Spleen (tissue), 11 donors: Measurements from ENCODE around the gene NIBAN1. TPM values are rescaled to one million over a fixed set of nuclear protein-coding genes. Genes with fewer than 3 reads are reported as not detected.

Experiments used
- DNase-seq: peaks from one replicate; pipeline ENCODE4 v3.0.0-alpha.2; 2020
- H3K27ac ChIP-seq, 8 donors: fragments of 200-600 bp; sonication (generic) in 7 of 8; 1 replicate in 4 of 8; 2 replicates in 4 of 8; pipeline versions ENCODE4 v1.5.0 to v1.8.0; 2016 to 2021; ENCODE audit warnings: inconsistent platforms in 4 of 8, mild to moderate bottlenecking in 4 of 8, moderate library complexity in 1 of 8
- H3K27me3 ChIP-seq, 7 donors: fragments of 200-600 bp; sonication (generic) in 6 of 7; replicated peaks in 1 of 7; 1 replicate in 4 of 7; 2 replicates in 3 of 7; pipeline versions ENCODE4 v1.5.0 to v1.8.0; 2016 to 2021; ENCODE audit warnings: inconsistent platforms in 3 of 7, mild to moderate bottlenecking in 1 of 7
- H3K36me3 ChIP-seq, 6 donors: fragments of 200-600 bp; sonication (generic) in 5 of 6; 1 replicate in 4 of 6; 2 replicates in 2 of 6; pipeline versions ENCODE4 v1.5.0 to v1.8.0; 2016 to 2021; ENCODE audit warnings: inconsistent platforms in 2 of 6
- H3K4me1 ChIP-seq, 6 donors: fragments of 200-600 bp; sonication (generic) in 5 of 6; 1 replicate in 3 of 6; 2 replicates in 3 of 6; pipeline versions ENCODE4 v1.5.0 to v1.8.0; 2016 to 2021; ENCODE audit warnings: inconsistent platforms in 3 of 6
- H3K4me3 ChIP-seq, 8 donors: fragments of 200-600 bp; sonication (generic) in 7 of 8; 1 replicate in 4 of 8; 2 replicates in 4 of 8; pipeline versions ENCODE4 v1.5.0 to v1.8.0; 2016 to 2021; ENCODE audit warnings: inconsistent platforms in 4 of 8, mild to moderate bottlenecking in 4 of 8, moderate library complexity in 2 of 8
- H3K9me3 ChIP-seq, 8 donors: fragments of 200-600 bp; sonication (generic) in 7 of 8; 1 replicate in 4 of 8; 2 replicates in 4 of 8; pipeline versions ENCODE4 v1.5.0 to v1.8.0; 2016 to 2021; ENCODE audit warnings: inconsistent platforms in 4 of 8
- POLR2A ChIP-seq, 3 donors: fragments of 450-650 bp; IDR thresholded peaks; one replicate each; pipeline ENCODE4 v1.5.1; 2017; ENCODE audit warnings: antibody characterized with exemption in 3 of 3, mild to moderate bottlenecking in 1 of 3
- POLR2AphosphoS5 ChIP-seq, 3 donors: sonication (generic); formaldehyde crosslinking; IDR thresholded peaks; one replicate each; pipeline ENCODE4 v1.5.1; 2017; ENCODE audit warnings: antibody characterized with exemption in 3 of 3
- WGBS, 5 donors: extraction: QIAGEN DNeasy Blood & Tissue Kit in 3 of 5; methylation state at CpG; one replicate each; pipeline versions ENCODE4 v1.1.5 to v1.1.7; 2013 to 2018; 5-methylcytosine and 5-hydroxymethylcytosine counted together
- intact Hi-C: fragments of 100-400 bp; cut with DNase I; formaldehyde crosslinking; loops from one replicate; pipeline ENCODE4 v1.15.0; 2023; ENCODE audit warnings: low total_unique reads
- polyA plus RNA-seq, 3 donors: library from polyadenylated mRNA; stranded (reverse); fragments of 200-250 nt; gene quantifications; one replicate each; pipeline ENCODE4 v1.2.1, GENCODE V29; 2013
- total RNA-seq, 7 donors: library from RNA; depleted of rRNA in 3 of 7; stranded (reverse); fragments of >200 nt in 3 of 7; fragmentation: NEBNext Ultra II Directional in 4 of 7; extraction: Animal tissue kit (Norgen Biotek cat#: 25700) in 4 of 7; gene quantifications; one replicate each; pipeline versions ENCODE4 v1.1.0 to v1.2.1, GENCODE V29; 2016 to 2021
- TF ChIP-seq, protein P1 (sequence below), 11 experiments: fragments of 200-600 bp in 7 of 11; fragments of 450-650 bp in 4 of 11; sonication (generic) in 4 of 11; IDR thresholded peaks in 8 of 11; conservative IDR thresholded peaks in 3 of 11; 1 replicate in 7 of 11; 2 replicates in 4 of 11; pipeline versions ENCODE4 v1.4.0 to v1.8.0; 2016 to 2021; ENCODE audit warnings: antibody characterized with exemption in 11 of 11, inconsistent platforms in 4 of 11, mild to moderate bottlenecking in 1 of 11
- donor health status: healthy with polysubstance abuse.
- donor health status: DM: no; HTN: no; CAD: no; lungs with moderate emphysema.
- donor health status: DM: no; HTN: no; CAD: no.
- donor health status: Bipolar disorder and iron deficiency.
- donor health status: healthy.
- donor health status: DM: no; HTN: no; CAD: no.
- donor health status: DM: yes; HTN: yes; CAD: no.

The NIBAN1 gene
- total and polyA plus RNA-seq, 10 donors, result 2.3 to 116 (median 37.5) TPM

DNA sequence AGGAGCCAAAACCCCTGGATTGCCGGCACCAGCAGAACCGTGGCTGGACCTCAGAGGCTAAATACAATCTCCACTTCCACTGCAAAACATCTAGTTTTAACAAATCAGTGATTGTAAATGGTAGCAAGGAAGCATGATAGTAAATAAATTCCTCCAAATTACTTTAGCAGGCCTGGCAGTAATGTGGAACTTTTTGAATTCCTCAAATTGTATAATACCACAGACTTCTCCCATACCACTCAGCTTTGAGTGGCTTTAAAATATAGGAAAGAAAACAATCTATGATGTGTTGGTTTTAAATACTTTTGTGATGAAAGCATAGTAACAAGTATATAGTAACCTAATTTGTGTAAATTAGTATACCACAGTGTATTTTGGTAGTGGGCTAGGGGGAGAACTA is 34.1 kb downstream of the NIBAN1 start:
- Histone ChIP-seq H3K27ac (no peak overlapping the region), H3K4me1 (peaks cover 0 to 28% (median 5%) of the 10 kb centered on the region in 6 donors), H3K27me3 (no peaks in the 10 kb centered on the region), H3K4me3 (no peak overlapping the region), H3K9me3 (no peaks in the 10 kb centered on the region), H3K36me3 (peaks cover 0 to 6% (median 0%) of the 10 kb centered on the region in 6 donors)
- TF ChIP-seq POLR2AphosphoS5 (IDR thresholded peaks at IDR 0.05) (no peak), POLR2A (IDR thresholded peaks at IDR 0.05) (no peak)
- TF ChIP-seq, protein P1, sequence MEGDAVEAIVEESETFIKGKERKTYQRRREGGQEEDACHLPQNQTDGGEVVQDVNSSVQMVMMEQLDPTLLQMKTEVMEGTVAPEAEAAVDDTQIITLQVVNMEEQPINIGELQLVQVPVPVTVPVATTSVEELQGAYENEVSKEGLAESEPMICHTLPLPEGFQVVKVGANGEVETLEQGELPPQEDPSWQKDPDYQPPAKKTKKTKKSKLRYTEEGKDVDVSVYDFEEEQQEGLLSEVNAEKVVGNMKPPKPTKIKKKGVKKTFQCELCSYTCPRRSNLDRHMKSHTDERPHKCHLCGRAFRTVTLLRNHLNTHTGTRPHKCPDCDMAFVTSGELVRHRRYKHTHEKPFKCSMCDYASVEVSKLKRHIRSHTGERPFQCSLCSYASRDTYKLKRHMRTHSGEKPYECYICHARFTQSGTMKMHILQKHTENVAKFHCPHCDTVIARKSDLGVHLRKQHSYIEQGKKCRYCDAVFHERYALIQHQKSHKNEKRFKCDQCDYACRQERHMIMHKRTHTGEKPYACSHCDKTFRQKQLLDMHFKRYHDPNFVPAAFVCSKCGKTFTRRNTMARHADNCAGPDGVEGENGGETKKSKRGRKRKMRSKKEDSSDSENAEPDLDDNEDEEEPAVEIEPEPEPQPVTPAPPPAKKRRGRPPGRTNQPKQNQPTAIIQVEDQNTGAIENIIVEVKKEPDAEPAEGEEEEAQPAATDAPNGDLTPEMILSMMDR (IDR thresholded peaks at IDR 0.05 in 8 of 11, conservative IDR thresholded peaks at IDR 0.05 in 3 of 11), result no peak
- 86 to 98% (median 94%) methylated on average over 2 of the region's 2 CpGs for WGBS, 5 donors
- intact Hi-C loops, result no loop called here
- DNase-seq, result no peak

DNA sequence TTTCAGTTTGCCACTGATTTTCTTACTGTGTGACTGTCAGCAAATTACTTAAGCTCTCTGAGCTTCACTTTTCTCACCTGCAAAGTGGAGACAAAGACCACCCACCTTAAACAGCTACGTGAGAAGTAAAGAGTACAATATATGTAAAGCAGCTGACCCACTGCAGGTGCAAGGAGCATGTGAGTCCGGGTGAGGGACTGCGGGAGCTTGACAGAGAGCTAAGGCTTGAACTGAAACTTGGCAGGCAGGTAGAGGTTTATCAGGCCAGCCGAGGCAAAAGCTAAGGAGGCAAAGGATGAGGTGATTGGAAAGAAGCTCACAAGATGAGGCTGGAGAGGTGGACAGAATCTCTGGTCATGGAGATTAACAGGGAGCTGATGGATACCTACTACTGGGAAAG is 36.6 kb downstream of the NIBAN1 start:
- peaks cover 0 to 18% (median 0%) of the 10 kb centered on the region in 6 donors for H3K4me1 ChIP-seq
- intact Hi-C loops, result no loop called here

DNA sequence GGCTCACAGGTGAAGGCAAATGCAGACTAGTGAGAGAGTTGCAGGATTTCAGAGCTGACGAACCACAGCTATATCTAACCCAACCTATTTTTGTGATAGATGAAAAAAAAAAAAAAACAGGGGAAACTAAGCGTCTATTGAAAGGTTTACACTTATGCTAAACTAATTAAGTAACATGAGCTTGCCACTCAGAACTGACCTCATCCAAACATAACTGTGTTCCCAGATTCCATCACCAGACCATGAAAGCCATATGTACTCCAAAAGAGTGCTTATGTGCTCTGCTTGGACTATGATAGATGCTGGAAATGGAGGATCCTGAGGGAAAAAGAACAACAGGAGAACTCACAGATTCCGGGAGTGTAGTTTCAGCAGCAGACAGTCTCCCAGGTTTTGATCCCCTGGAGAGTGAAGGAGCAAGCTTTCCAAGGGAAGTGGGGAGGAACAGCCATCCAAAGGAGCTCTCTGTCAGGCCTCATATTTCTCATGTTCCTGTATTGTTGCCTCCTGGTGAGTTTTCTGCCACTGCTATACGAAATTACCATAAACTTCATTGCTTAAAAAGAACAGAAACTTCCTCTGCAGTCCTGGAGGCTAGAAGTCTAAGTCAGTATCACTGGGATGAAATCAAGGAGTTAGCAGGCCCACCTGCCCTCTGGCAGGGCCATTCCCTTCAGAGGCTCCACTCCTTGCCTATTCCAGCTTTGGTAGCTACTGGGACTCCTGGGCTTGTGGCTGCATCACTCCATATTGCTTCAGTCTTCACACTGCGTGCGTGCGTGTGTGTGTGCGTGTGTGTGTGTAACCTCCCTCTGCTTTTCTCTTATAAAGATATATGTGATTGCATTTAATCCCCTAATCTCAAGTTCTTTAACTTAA is 38.1 kb downstream of the NIBAN1 start:
- Histone ChIP-seq H3K4me3 (no peak overlapping the region), H3K9me3 (no peaks in the 10 kb centered on the region), H3K4me1 (peaks cover 0 to 15% (median 0%) of the 10 kb centered on the region in 6 donors), H3K36me3 (peaks cover 0 to 6% (median 0%) of the 10 kb centered on the region in 6 donors), H3K27me3 (no peaks in the 10 kb centered on the region), H3K27ac (no peak overlapping the region)
- WGBS, 5 donors, result 87 to 96% (median 92%) methylated on average over 8 of the region's 8 CpGs
- TF ChIP-seq, protein P1 (IDR thresholded peaks at IDR 0.05 in 8 of 11, conservative IDR thresholded peaks at IDR 0.05 in 3 of 11), result no peak
- TF ChIP-seq POLR2A (IDR thresholded peaks at IDR 0.05) (no peak), POLR2AphosphoS5 (IDR thresholded peaks at IDR 0.05) (no peak)
- intact Hi-C loops, result no loop called here
- no peak for DNase-seq

More for the DNA sequence above, 36.6 kb downstream of the NIBAN1 start:
- TF ChIP-seq, protein P1 (IDR thresholded peaks at IDR 0.05 in 8 of 11, conservative IDR thresholded peaks at IDR 0.05 in 3 of 11), result no peak
- TF ChIP-seq POLR2A (IDR thresholded peaks at IDR 0.05), result no peak
- no peak for TF ChIP-seq POLR2AphosphoS5 (IDR thresholded peaks at IDR 0.05)
- Histone ChIP-seq H3K36me3 (peaks cover 0 to 6% (median 0%) of the 10 kb centered on the region in 6 donors), H3K4me3 (no peak overlapping the region), H3K27me3 (no peaks in the 10 kb centered on the region), H3K27ac (no peak overlapping the region), H3K9me3 (no peaks in the 10 kb centered on the region)
- WGBS, 5 donors, result 86 to 91% (median 88%) methylated on average over 4 of the region's 4 CpGs
- no peak for DNase-seq

DNA sequence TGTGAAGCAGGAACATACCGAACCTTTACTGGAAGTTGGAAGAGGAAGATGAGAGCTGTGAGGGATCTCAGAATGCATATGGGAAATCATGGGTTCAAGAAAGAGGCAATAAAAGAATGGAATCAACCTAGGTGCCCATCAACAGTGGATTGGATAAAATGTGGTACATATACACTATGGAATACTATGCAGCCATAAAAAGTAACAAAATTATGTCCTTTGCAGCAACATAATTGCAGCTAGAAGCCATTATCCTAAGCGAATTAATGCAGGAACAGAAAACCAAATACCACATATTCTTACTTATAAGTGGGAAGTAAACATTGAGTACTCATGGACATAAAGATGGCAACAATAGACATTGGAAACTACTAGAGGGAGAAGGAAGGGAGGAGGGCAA is 40.4 kb downstream of the NIBAN1 start:
- DNase-seq, result no peak
- no peak overlapping the region for H3K4me3 ChIP-seq
- intact Hi-C loops, result no loop called here
- no peaks in the 10 kb centered on the region for H3K9me3 ChIP-seq
- H3K4me1 ChIP-seq, result peaks cover 0 to 12% (median 0%) of the 10 kb centered on the region in 6 donors
- TF ChIP-seq POLR2AphosphoS5 (IDR thresholded peaks at IDR 0.05), result no peak
- no peak for TF ChIP-seq POLR2A (IDR thresholded peaks at IDR 0.05)
- TF ChIP-seq, protein P1 (IDR thresholded peaks at IDR 0.05 in 8 of 11, conservative IDR thresholded peaks at IDR 0.05 in 3 of 11), result no peak
- WGBS, 5 donors, result 90 to 99% (median 94%) methylated on average over 2 of the region's 2 CpGs
- no peak overlapping the region for H3K27ac ChIP-seq
- H3K27me3 ChIP-seq, result no peaks in the 10 kb centered on the region
- peaks cover 0 to 6% (median 0%) of the 10 kb centered on the region in 6 donors for H3K36me3 ChIP-seq
